ENCODE results near the gene PCDH10.
A peak's percentile ranks its signal among the peaks of the same experiment; 100 is the strongest.

Gene PCDH10

GRCh38 chr4:133150486-133151340 is 1.6 kb downstream of the PCDH10 start:
- DNase-seq (ENCODE audit: low read depth), result peak; percentile 23
- H3K4me3 ChIP-seq (ENCODE audit: low read length), result no peak overlapping the region

GRCh38 chr4:133151341-133151690 is 2.2 kb downstream of the PCDH10 start:
- no peak for TF ChIP-seq CTCF (IDR thresholded peaks at IDR 0.05; ENCODE audit: insufficient read depth, low read depth, low read length, missing control alignments)
- peak; percentile 25 for DNase-seq (ENCODE audit: low read depth)

More at GRCh38 chr4:133150486-133151340, 1.6 kb downstream of the PCDH10 start:
- TF ChIP-seq CTCF (IDR thresholded peaks at IDR 0.05; ENCODE audit: insufficient read depth, low read depth, low read length, missing control alignments), result no peak

GRCh38 chr4:133151691-133152329 is 2.7 kb downstream of the PCDH10 start:
- TF ChIP-seq CTCF (IDR thresholded peaks at IDR 0.05; ENCODE audit: insufficient read depth, low read depth, low read length, missing control alignments), result no peak

More at GRCh38 chr4:133151341-133151690, 2.2 kb downstream of the PCDH10 start:
- H3K4me3 ChIP-seq (ENCODE audit: low read length), result no peak overlapping the region

GRCh38 chr4:133152330-133152821 is 3.3 kb downstream of the PCDH10 start:
- TF ChIP-seq CTCF (IDR thresholded peaks at IDR 0.05; ENCODE audit: insufficient read depth, low read depth, low read length, missing control alignments), result no peak
- peak; percentile 9 for DNase-seq (ENCODE audit: low read depth)
- H3K4me3 ChIP-seq (ENCODE audit: low read length), result no peak overlapping the region

More at GRCh38 chr4:133151691-133152329, 2.7 kb downstream of the PCDH10 start:
- H3K4me3 ChIP-seq (ENCODE audit: low read length), result no peak overlapping the region
- DNase-seq (ENCODE audit: low read depth), result peak; percentile 8

- H3K4me3 ChIP-seq (ENCODE audit: low read length), result no peak overlapping the region
- DNase-seq (ENCODE audit: low read depth), result peak; percentile 6
- no peak for TF ChIP-seq CTCF (IDR thresholded peaks at IDR 0.05; ENCODE audit: insufficient read depth, low read depth, low read length, missing control alignments)
These were observed 3.9 kb downstream of the PCDH10 start for GRCh38 chr4:133152831-133153481.

- TF ChIP-seq CTCF (IDR thresholded peaks at IDR 0.05; ENCODE audit: insufficient read depth, low read depth, low read length, missing control alignments), result peak; percentile 78
- H3K4me3 ChIP-seq (ENCODE audit: low read length), result no peak overlapping the region
- peak; percentile 49 for DNase-seq (ENCODE audit: low read depth)
These were observed 5.6 kb downstream of the PCDH10 start for GRCh38 chr4:133154725-133155124.
